ENCODE data around the gene GNG12. TPM values are rescaled to one million over a fixed set of nuclear protein-coding genes. Genes with fewer than 3 reads are reported as not detected.

GNG12 gene
- total RNA-seq, 1 experiment from 2014 or later, result 117 TPM

GRCh38 chr1:67748630-67749029 is 84.6 kb downstream of the GNG12 start:
- H3K4me3 Mint-ChIP-seq (ENCODE audit: unreplicated experiment), result peak overlapping the region; percentile 65
- no TSS peak for BruUV-seq (replicated peaks)
- peak overlapping the region; percentile 89 for H3K27ac Mint-ChIP-seq (ENCODE audit: low read depth, unreplicated experiment)
- ChIA-PET CTCF (interaction anchor here (1.5 kb wide), 1 partner anchor 12 kb away, joined by 6 read pairs; no protein-coding TSS in a partner anchor), POLR2A (interaction anchor here (0.6 to 20.8 kb wide), 5 partner anchors 12 to 1128 kb away, joined by 3 to 446 read pairs (median 15); partner anchors contain the start of gene GADD45A)
- no peak for TF ChIP-seq CTCF (IDR thresholded peaks at IDR 0.05; ENCODE audit: unreplicated experiment)
- DNase-seq (ENCODE audit: unreplicated experiment), result peak; percentile 79
- H3K9me3 Mint-ChIP-seq (ENCODE audit: unreplicated experiment), result no peaks in the 10 kb centered on the region
- intact Hi-C loops (cut with micrococcal nuclease), result loop anchor here (1.0 to 2.0 kb wide), 3 partner anchors 12 to 40 kb away; no protein-coding TSS in a partner anchor
- H3K36me3 Mint-ChIP-seq (ENCODE audit: insufficient read depth, unreplicated experiment), result peaks cover 9% of the 10 kb centered on the region
- H3K27me3 Mint-ChIP-seq (ENCODE audit: insufficient read depth, unreplicated experiment), result no peaks in the 10 kb centered on the region
- H3K4me1 Mint-ChIP-seq (ENCODE audit: insufficient read depth, unreplicated experiment), result peaks cover 58% of the 10 kb centered on the region

- no peak for DNase-seq (ENCODE audit: unreplicated experiment)
- Mint-ChIP-seq H3K4me3 (ENCODE audit: unreplicated experiment) (peak overlapping the region; percentile 65), H3K36me3 (ENCODE audit: insufficient read depth, unreplicated experiment) (peaks cover 9% of the 10 kb centered on the region), H3K4me1 (ENCODE audit: insufficient read depth, unreplicated experiment) (peaks cover 52% of the 10 kb centered on the region), H3K27ac (ENCODE audit: low read depth, unreplicated experiment) (peak overlapping the region; percentile 89), H3K27me3 (ENCODE audit: insufficient read depth, unreplicated experiment) (no peaks in the 10 kb centered on the region), H3K9me3 (ENCODE audit: unreplicated experiment) (no peaks in the 10 kb centered on the region)
- POLR2A ChIA-PET, result interaction anchor here (0.6 to 20.8 kb wide), 11 partner anchors 9 to 1128 kb away, joined by 3 to 446 read pairs (median 5); partner anchors contain the start of genes GADD45A and GNG12
- TF ChIP-seq CTCF (IDR thresholded peaks at IDR 0.05; ENCODE audit: unreplicated experiment), result no peak
- CTCF ChIA-PET, result interaction anchor here (0.6 to 2.3 kb wide), 6 partner anchors 11 to 599 kb away, joined by 3 to 12 read pairs (median 3); no protein-coding TSS in a partner anchor
- BruUV-seq (replicated peaks), result no TSS peak
- intact Hi-C loops (cut with micrococcal nuclease), result loop anchor here (2.0 kb wide), 2 partner anchors 31 to 39 kb away; no protein-coding TSS in a partner anchor
Measured at GRCh38 chr1:67747671-67748546, 85.4 kb downstream of the GNG12 start.

GRCh38 chr1:67745875-67746698 is 87.2 kb downstream of the GNG12 start:
- peak overlapping the region; percentile 27 for H3K27ac Mint-ChIP-seq (ENCODE audit: low read depth, unreplicated experiment)
- POLR2A ChIA-PET, result interaction anchor here (0.6 to 20.8 kb wide), 9 partner anchors 8 to 338 kb away, joined by 3 to 446 read pairs (median 5); partner anchors contain the start of gene GADD45A

More at GRCh38 chr1:67745875-67746698, 87.2 kb downstream of the GNG12 start:
- no TSS peak for BruUV-seq (replicated peaks)
- intact Hi-C loops (cut with micrococcal nuclease), result no loop called here
- H3K4me1 Mint-ChIP-seq (ENCODE audit: insufficient read depth, unreplicated experiment), result peaks cover 34% of the 10 kb centered on the region
- CTCF ChIA-PET, result interaction anchor here (0.8 to 2.3 kb wide), 8 partner anchors 9 to 223 kb away, joined by 3 to 14 read pairs (median 4); no protein-coding TSS in a partner anchor
- H3K27me3 Mint-ChIP-seq (ENCODE audit: insufficient read depth, unreplicated experiment), result no peaks in the 10 kb centered on the region
- H3K36me3 Mint-ChIP-seq (ENCODE audit: insufficient read depth, unreplicated experiment), result peaks cover 9% of the 10 kb centered on the region
- DNase-seq (ENCODE audit: unreplicated experiment), result no peak
- no peak overlapping the region for H3K4me3 Mint-ChIP-seq (ENCODE audit: unreplicated experiment)
- H3K9me3 Mint-ChIP-seq (ENCODE audit: unreplicated experiment), result no peaks in the 10 kb centered on the region
- TF ChIP-seq CTCF (IDR thresholded peaks at IDR 0.05; ENCODE audit: unreplicated experiment), result no peak

Data from MCF 10A (cell line).